Stimulated activated CD8-positive, alpha-beta memory T cell treated with anti-CD3 and anti-CD28 coated beads, Interleukin-12 subunit alpha, Interleukin-12 subunit beta, amount 100 ng/mL, for 24 hours (primary cell): Measurements from ENCODE around the gene CDCP1.
"Not testable (repeated sequence)": the region's sequence is repeated elsewhere in the genome, so short reads cannot be mapped to it uniquely, and the experiment has no call there.

Experiments used
- DNase-seq: peaks from one replicate; pipeline ENCODE4 v3.0.0-alpha.2; 2020; ENCODE audit errors: extremely low read depth

The CDCP1 gene

GRCh38 chr3:45173776-45174175, 27.6 kb upstream of the CDCP1 start:
- no peak for DNase-seq

GRCh38 chr3:45171283-45171682, 25.1 kb upstream of the CDCP1 start:
- no peak for DNase-seq

DNA sequence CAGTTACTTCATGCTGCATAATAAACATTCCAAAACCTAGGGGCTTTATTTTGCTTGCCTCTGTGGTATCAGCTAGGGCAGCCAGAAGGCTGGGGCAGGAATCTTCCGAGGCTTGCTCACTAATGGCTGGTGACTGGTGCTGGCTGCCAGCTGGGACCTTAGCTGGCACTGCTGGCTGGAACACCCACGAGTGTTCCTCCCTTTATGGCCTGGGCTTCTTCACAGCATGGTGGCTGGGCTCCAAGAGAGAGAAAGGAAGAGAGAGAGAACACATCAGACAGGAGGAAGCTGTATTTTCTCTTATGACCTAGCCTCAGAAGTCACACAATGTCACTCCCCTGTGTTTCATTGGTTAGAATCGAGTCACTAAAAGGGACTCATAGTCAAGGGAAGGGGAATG, 23.9 kb upstream of the CDCP1 start:
- DNase-seq = no peak

- no peak for DNase-seq
Observed at GRCh38 chr3:45169125-45169904, 23.1 kb upstream of the CDCP1 start.

DNA sequence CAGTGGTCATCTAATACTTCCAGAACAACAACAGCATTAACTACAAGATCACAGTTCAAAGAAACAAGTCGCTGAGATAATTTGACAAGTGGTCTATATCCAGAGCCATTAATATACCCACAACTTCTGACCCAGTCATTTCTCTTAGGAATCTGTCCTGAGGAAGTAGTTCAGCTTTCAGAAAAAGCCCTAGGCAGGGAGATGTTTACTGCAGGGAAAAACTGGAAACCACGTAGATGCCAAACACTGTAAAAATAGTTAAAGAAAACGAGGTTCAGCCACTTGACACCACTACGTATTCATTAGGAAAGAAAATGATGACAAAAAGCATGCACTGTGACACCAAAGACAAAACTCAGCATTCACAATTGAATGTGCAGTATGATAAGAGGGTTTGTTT, 22.3 kb upstream of the CDCP1 start:
- DNase-seq = no peak

GRCh38 chr3:45167011-45167911, 21.1 kb upstream of the CDCP1 start:
- peak; percentile 61 for DNase-seq

GRCh38 chr3:45166321-45166879, 20.2 kb upstream of the CDCP1 start:
- DNase-seq = no peak

- DNase-seq = no peak
Observed at GRCh38 chr3:45165497-45166283, 19.5 kb upstream of the CDCP1 start.

- no peak for DNase-seq
Observed at GRCh38 chr3:45164056-45164455, 17.9 kb upstream of the CDCP1 start.

DNA sequence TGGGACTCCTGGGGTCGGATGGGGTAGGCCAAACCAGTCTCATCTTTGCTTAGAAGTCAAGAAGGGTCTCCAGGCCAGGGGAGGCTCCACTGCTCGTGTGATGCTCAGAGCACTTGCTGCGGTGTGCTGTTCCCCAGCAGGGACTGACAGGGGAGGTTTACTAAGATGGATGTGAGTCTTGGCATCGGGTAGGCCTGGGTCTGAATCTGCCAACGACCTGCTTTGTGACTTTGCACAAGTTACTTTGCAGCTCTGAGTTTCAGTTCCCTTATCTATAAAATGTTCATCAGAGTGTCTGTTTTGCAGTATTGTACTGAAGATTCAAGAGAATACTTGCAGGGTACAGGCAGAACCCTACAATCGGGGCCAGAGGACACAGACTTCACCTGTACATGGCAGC, 17.3 kb upstream of the CDCP1 start:
- no peak for DNase-seq

DNA sequence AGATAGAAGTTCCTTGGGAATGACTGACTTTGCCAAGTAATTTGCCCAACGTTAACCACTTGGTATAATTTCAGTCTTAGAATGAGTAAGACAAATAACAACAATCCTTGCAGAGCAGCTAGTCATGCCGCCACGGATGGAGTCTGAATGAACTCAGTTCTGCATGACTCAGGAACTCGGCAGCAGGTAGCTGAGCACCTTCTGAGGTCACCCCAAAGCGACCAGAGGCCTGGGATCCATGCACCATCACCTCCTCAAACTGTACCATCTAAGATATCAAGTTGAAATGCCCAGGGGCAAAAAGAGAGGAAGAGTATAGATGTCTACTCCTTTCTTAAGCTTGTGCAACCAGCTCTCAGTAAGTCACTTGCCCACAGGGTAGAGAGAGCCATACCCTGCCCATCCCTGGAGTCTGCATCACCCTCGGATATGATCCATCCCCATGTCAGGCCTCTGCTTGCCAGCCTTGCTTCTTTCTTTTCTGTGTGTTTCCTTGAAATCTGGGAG, 8.5 kb upstream of the CDCP1 start:
- DNase-seq = no peak

DNA sequence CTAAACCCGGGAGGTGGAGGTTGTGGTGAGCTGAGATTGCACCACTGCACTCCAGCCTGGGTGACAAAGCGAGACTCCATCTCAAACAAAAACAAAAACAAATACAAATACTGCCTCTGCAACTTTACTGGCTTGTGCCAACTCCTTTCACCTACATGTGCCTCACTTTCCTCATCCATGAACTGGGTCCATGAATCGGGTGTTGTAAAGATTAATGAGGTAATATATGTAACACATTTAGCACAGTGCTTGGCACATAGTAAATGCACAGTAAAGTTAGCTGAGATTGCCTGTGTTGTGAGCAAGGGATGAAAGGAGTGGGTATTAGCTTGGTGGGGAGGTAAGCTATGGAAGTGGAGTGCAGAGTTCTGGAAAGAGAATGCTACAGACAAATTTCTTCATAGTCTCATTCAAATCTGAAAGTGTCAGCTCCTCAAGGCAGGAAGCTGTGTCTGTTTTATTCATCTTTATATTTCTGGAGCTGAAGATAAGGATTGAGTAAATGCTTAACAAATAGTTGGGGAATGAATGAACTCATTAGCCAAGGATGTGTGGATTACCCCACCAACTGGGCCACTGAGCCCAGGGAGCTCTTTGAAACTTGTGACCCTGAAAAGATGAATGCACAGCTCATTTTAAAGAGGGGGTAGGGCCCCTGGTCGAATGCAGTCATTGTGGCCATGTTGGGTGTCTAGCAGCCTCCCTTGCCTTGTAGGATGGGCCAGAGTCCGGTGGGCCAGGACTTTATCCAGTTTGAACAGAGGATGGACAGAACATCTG, 7.7 kb upstream of the CDCP1 start:
- no peak for DNase-seq

DNA sequence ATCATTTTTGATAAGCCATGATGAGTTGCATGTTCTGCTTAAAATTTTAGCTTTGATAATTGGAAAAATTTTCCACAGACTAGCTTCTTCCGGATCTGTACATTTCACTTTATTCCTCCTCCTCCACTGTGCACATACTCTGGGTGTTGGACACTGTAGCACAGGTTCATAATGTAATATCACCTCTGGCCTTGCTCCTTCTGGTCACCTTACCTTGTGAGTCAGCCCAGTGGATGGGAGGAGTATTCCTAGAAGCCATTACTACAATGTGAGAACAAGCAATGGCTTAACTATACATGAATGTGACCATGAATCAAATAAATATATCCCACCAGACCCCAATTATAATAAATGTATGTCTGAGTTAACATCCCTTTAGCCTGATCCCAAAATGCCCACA, 6.1 kb upstream of the CDCP1 start:
- no peak for DNase-seq

DNA sequence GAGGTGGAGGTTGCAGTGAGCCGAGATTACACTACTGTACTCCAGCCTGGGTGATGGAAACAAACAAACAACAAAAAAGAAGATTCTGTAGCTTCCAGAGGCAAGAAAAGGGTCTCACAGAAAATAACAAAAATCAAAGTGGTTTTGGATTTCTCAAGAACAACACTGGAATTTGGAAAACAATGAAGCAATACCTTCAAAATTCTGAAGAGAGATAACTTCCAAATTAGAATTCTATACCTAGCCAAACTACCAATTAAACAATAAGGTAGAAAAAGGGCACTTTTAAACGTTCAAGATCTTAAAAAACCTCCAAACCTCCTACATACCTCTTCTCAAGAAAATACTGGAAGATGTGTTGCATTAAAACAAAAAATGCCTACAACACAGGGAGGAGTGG, 4.9 kb upstream of the CDCP1 start:
- no peak for DNase-seq

DNA sequence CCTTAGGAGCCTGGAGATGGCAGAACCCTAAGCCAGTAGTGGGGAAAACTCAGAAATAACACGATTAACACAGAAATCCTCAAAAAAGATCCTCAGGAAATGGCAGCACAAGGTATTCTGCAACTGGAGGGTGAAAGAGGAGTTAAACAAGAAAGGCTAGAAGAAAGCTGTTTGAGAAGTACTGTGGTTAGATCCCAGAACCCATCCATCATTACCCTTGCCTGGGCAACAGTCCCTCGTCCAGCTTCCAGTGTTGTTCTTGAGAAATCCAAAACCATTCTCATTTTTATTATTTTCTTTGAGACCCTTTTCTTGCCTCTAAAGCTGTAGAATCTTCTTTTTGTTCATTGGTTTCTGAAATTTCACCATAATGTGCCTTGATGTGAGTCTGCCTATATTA, 2.7 kb upstream of the CDCP1 start:
- DNase-seq = no peak

DNA sequence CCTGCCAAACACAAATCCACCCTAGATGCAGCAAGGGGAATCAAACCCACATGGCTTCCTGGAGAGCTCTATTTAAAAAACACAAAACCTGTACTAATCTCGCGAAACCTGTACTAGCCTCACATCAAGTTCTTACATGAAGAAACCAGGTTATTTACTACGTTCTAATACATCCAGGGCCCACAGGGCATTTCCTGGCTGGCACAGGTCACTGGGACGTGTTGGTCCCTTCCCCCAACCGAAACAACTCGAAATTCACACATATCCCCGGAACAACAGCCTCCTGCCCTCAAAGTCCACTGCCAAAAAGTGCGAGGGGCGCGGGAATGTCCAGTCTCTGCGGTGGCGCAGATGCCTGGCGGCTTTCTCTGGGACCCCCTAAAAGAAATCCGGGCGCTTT, 955 bp downstream of the CDCP1 start:
- DNase-seq = no peak

GRCh38 chr3:45143673-45144671, 2.2 kb downstream of the CDCP1 start:
- no peak for DNase-seq

DNA sequence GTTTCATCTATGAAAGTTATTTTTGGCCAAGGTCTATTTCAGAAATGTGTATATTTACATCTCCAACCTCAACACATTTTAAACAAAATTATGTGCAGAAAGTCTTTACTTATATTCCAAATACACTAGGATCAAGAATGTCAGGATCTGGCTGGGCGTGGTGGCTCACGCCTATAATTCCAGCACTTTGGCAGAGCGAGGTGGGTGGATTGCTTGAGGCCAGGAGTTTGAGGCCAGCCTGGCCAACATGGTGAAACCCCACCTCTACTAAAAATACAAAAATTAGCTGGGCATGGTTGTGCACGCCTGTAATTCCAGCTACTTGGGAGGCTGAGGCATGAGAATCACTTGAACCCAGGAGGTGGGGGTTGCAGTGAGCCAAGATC, 5.4 kb downstream of the CDCP1 start:
- DNase-seq = not testable (repeated sequence)

GRCh38 chr3:45140141-45140769, 5.9 kb downstream of the CDCP1 start:
- no peak for DNase-seq
